Measurements from ENCODE around the gene BNIP5. TPM values are rescaled to one million over a fixed set of nuclear protein-coding genes. Genes with fewer than 3 reads are reported as not detected.

BNIP5 gene
- total RNA-seq, 6 experiments from 2014 or later: not detected

- Mint-ChIP-seq H3K36me3 (ENCODE audit: low read depth) (no peaks in the 10 kb centered on the region), H3K9me3 (no peaks in the 10 kb centered on the region), H3K4me1 (ENCODE audit: low read depth) (no peaks in the 10 kb centered on the region), H3K4me3 (no peak overlapping the region), H3K27me3 (ENCODE audit: insufficient read depth) (peaks cover 17% of the 10 kb centered on the region), H3K27ac (no peak overlapping the region)
- TF ChIP-seq, protein P1, sequence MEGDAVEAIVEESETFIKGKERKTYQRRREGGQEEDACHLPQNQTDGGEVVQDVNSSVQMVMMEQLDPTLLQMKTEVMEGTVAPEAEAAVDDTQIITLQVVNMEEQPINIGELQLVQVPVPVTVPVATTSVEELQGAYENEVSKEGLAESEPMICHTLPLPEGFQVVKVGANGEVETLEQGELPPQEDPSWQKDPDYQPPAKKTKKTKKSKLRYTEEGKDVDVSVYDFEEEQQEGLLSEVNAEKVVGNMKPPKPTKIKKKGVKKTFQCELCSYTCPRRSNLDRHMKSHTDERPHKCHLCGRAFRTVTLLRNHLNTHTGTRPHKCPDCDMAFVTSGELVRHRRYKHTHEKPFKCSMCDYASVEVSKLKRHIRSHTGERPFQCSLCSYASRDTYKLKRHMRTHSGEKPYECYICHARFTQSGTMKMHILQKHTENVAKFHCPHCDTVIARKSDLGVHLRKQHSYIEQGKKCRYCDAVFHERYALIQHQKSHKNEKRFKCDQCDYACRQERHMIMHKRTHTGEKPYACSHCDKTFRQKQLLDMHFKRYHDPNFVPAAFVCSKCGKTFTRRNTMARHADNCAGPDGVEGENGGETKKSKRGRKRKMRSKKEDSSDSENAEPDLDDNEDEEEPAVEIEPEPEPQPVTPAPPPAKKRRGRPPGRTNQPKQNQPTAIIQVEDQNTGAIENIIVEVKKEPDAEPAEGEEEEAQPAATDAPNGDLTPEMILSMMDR (IDR thresholded peaks at IDR 0.05): no peak
- DNase-seq: no peak
Observed at GRCh38 chr6:36380166-36380565, 43.5 kb upstream of the BNIP5 start.

DNA sequence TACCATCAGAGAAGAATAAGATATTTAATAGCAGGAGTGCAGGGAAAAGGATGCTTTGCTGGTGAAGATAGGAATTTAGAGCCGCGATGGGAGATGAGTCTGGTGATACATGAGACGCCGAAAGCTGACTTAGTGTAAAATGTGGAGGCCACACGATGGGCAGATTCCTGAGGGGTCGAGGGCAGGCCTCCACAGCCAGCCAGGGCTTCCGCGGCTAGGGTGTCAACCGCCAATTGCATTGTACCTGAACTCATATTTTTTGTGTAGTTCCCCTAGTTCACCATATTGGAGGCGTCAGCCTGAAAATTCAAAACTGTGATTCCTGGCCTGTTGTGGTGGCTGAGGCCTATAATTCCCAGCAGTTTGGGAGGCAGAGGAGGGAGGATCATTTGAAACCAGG, 42.2 kb upstream of the BNIP5 start:
- no peak for DNase-seq
- Mint-ChIP-seq H3K9me3 (no peaks in the 10 kb centered on the region), H3K4me1 (ENCODE audit: low read depth) (no peaks in the 10 kb centered on the region), H3K27ac (no peak overlapping the region), H3K4me3 (no peak overlapping the region), H3K36me3 (ENCODE audit: low read depth) (no peaks in the 10 kb centered on the region), H3K27me3 (ENCODE audit: insufficient read depth) (peaks cover 21% of the 10 kb centered on the region)
- TF ChIP-seq, protein P1 (IDR thresholded peaks at IDR 0.05): no peak

- Mint-ChIP-seq H3K4me1 (ENCODE audit: low read depth) (no peaks in the 10 kb centered on the region), H3K27ac (no peak overlapping the region), H3K9me3 (no peaks in the 10 kb centered on the region), H3K27me3 (ENCODE audit: insufficient read depth) (peaks cover 21% of the 10 kb centered on the region), H3K4me3 (no peak overlapping the region), H3K36me3 (ENCODE audit: low read depth) (no peaks in the 10 kb centered on the region)
- TF ChIP-seq, protein P1 (IDR thresholded peaks at IDR 0.05): no peak
- DNase-seq: no peak
Observed at GRCh38 chr6:36378243-36378920, 41.7 kb upstream of the BNIP5 start.

DNA sequence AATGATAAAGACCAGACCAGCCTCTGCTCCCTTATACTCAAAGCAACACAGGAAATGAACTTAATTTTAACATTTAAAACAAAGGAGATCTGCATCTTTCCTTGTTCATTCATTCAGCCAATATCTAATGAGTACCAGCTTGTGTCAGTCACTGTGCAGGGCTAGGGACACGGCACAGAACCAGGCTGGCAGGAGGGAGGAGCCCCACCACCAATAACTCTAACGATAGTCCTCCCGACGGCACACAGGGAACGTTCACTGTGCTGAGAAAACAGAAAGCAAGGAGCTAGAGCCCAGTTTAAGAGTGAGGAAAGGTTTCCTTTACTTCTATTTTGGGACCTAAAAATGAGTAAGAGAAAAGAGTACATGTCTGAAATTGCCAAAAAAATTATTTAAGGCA, 40.9 kb upstream of the BNIP5 start:
- Mint-ChIP-seq H3K27ac (no peak overlapping the region), H3K36me3 (ENCODE audit: low read depth) (no peaks in the 10 kb centered on the region), H3K9me3 (no peaks in the 10 kb centered on the region), H3K4me3 (no peak overlapping the region), H3K27me3 (ENCODE audit: insufficient read depth) (peaks cover 24% of the 10 kb centered on the region), H3K4me1 (ENCODE audit: low read depth) (no peaks in the 10 kb centered on the region)
- DNase-seq: no peak
- TF ChIP-seq, protein P1 (IDR thresholded peaks at IDR 0.05): no peak

DNA sequence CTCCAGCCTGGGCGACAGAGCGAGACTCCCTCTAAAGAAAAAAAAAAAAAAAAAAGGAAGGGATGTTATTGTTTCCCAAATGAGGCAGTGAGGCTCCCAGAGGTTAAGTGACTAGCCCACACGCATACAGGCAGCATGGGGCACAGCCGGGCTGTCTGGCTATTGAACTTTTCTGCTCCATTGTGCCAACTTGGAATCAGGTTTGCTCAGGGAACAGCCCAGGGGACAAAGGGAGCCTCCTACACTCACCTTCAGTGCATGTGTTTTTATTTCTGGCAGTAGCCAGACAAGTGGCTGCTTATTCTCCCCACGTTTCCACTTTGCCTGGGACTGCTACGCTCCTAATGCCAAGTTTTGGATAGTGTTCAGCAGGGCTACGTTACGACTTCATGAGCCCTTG, 40.1 kb upstream of the BNIP5 start:
- Mint-ChIP-seq H3K36me3 (ENCODE audit: low read depth) (no peaks in the 10 kb centered on the region; the same call in 1 of the 2 replicates), H3K9me3 (no peaks in the 10 kb centered on the region), H3K27me3 (ENCODE audit: insufficient read depth) (peaks cover 28% of the 10 kb centered on the region), H3K4me3 (no peak overlapping the region), H3K27ac (no peak overlapping the region), H3K4me1 (ENCODE audit: low read depth) (no peaks in the 10 kb centered on the region)
- DNase-seq: no peak
- TF ChIP-seq, protein P1 (IDR thresholded peaks at IDR 0.05): no peak
